AG08395 (cell line): Measurements from ENCODE around the gene CCDC175.

Experiments used
- DNase-seq: peaks from one replicate; pipeline ENCODE4 v3.0.0; 2012; ENCODE audit warnings: mixed read lengths, low spot score

CCDC175 gene

GRCh38 chr14:59576332-59577294 lies at the start of gene CCDC175:
Gene CCDC175, minus strand, starts transcription at chr14:59576812. Its CDS starts 37 bp downstream, at chr14:59576775.
- DNase-seq = peak; percentile 31

GRCh38 chr14:59622631-59623030 lies 46.0 kb upstream of the CCDC175 start:
- DNase-seq = no peak

- DNase-seq = no peak
Observed at GRCh38 chr14:59619061-59619460, 42.4 kb upstream of the CCDC175 start.

- DNase-seq = no peak
Observed at GRCh38 chr14:59601056-59601455, 24.4 kb upstream of the CCDC175 start.

GRCh38 chr14:59600211-59600945 lies 23.8 kb upstream of the CCDC175 start:
- no peak for DNase-seq

GRCh38 chr14:59595071-59595470 lies 18.5 kb upstream of the CCDC175 start:
- DNase-seq = no peak

- no peak for DNase-seq
Observed at GRCh38 chr14:59591641-59592370, 15.2 kb upstream of the CCDC175 start.

GRCh38 chr14:59588101-59588500 lies 11.5 kb upstream of the CCDC175 start:
- no peak for DNase-seq

- no peak for DNase-seq
Observed at GRCh38 chr14:59585891-59586554, 9.4 kb upstream of the CCDC175 start.

- DNase-seq = peak; percentile 10
Observed at GRCh38 chr14:59583755-59584154, 7.1 kb upstream of the CCDC175 start.

- DNase-seq = no peak
Observed at GRCh38 chr14:59582845-59583509, 6.4 kb upstream of the CCDC175 start.

GRCh38 chr14:59582161-59582560 lies 5.5 kb upstream of the CCDC175 start:
- no peak for DNase-seq

GRCh38 chr14:59580911-59581310 lies 4.3 kb upstream of the CCDC175 start:
- DNase-seq = no peak

- DNase-seq = no peak
Observed at GRCh38 chr14:59570122-59570521, 6.5 kb downstream of the CCDC175 start.

GRCh38 chr14:59566725-59567124 lies 9.9 kb downstream of the CCDC175 start:
- DNase-seq = no peak

- DNase-seq = no peak
Observed at GRCh38 chr14:59566296-59566695, 10.3 kb downstream of the CCDC175 start.

- DNase-seq = no peak
Observed at GRCh38 chr14:59565087-59565486, 11.5 kb downstream of the CCDC175 start.

- no peak for DNase-seq
Observed at GRCh38 chr14:59564366-59564765, 12.2 kb downstream of the CCDC175 start.

- no peak for DNase-seq
Observed at GRCh38 chr14:59547310-59547709, 29.3 kb downstream of the CCDC175 start.

- no peak for DNase-seq
Observed at GRCh38 chr14:59543873-59544272, 32.7 kb downstream of the CCDC175 start.

GRCh38 chr14:59541731-59542130 lies 34.9 kb downstream of the CCDC175 start:
- DNase-seq = no peak
